Neuronal stem cell (in vitro differentiated cells): Measurements from ENCODE around the gene PRKCE.
A peak's percentile ranks its signal among the peaks of the same experiment; 100 is the strongest.

Experiments used
- DNase-seq: peaks from one replicate; pipeline ENCODE4 v3.0.0-alpha.2; 2013; ENCODE audit warnings: low spot score
- H2AFZ ChIP-seq: one replicate; pipeline ENCODE4 v1.6.1; 2013; ENCODE audit warnings: mild to moderate bottlenecking, low read length, inconsistent platforms
- H2AK5ac ChIP-seq: 2 replicates; pipeline ENCODE4 v1.6.1; 2013; ENCODE audit warnings: low read depth, mild to moderate bottlenecking, inconsistent platforms, low read length, moderate library complexity, mixed read lengths
- H2BK120ac ChIP-seq: 2 replicates; pipeline ENCODE4 v1.6.1; 2013; ENCODE audit warnings: low read depth, mild to moderate bottlenecking, inconsistent platforms, low read length, moderate library complexity, mixed read lengths
- H2BK12ac ChIP-seq: one replicate; pipeline ENCODE4 v1.6.1; 2013; ENCODE audit warnings: low read length, inconsistent platforms
- H2BK15ac ChIP-seq: 2 replicates; pipeline ENCODE4 v1.6.1; 2013; ENCODE audit warnings: mild to moderate bottlenecking, low read length, inconsistent platforms, mixed read lengths
- H2BK5ac ChIP-seq: one replicate; pipeline ENCODE4 v1.6.1; 2013; ENCODE audit warnings: inconsistent platforms, mild to moderate bottlenecking, low read length, moderate library complexity
- H3K14ac ChIP-seq: one replicate; pipeline ENCODE4 v1.6.1; 2013; ENCODE audit warnings: low read length, inconsistent platforms
- H3K18ac ChIP-seq: 2 replicates; pipeline ENCODE4 v1.6.1; 2013; ENCODE audit warnings: low read length, inconsistent platforms
- H3K23ac ChIP-seq: 2 replicates; pipeline ENCODE4 v1.6.1; 2013; ENCODE audit warnings: low read depth, mild to moderate bottlenecking, mixed read lengths, low read length, inconsistent platforms; ENCODE audit not compliant: poor library complexity
- H3K27ac ChIP-seq: replicated peaks from 3 replicates; pipeline ENCODE4 v1.5.1; 2013; ENCODE audit warnings: low read length, inconsistent platforms
- H3K27me3 ChIP-seq, 3 experiments: 2 replicates each; pipeline ENCODE4 v1.6.1; 2013; ENCODE audit warnings: low read length in 3 of 3, mild to moderate bottlenecking in 2 of 3, inconsistent platforms in 1 of 3, low read depth in 1 of 3, mixed read lengths in 1 of 3, moderate library complexity in 1 of 3; ENCODE audit not compliant: control insufficient read depth in 3 of 3, insufficient read depth in 3 of 3
- H3K36me3 ChIP-seq, 2 donors: replicated peaks in 1 of 2; 2 replicates each; pipeline ENCODE4 v1.6.1; 2013; ENCODE audit warnings: low read length in 2 of 2; ENCODE audit not compliant: control insufficient read depth in 2 of 2, insufficient read depth in 2 of 2
- H3K4ac ChIP-seq: 2 replicates; pipeline ENCODE4 v1.6.1; 2013; ENCODE audit warnings: inconsistent platforms, mild to moderate bottlenecking, low read length, moderate library complexity
- H3K4me1 ChIP-seq, 2 donors: 1 replicate in 1 of 2; 2 replicates in 1 of 2; pipeline ENCODE4 v1.6.1; 2013; ENCODE audit warnings: low read length in 2 of 2, low read depth in 1 of 2; ENCODE audit not compliant: control insufficient read depth in 2 of 2, insufficient read depth in 1 of 2
- H3K4me2 ChIP-seq: one replicate; pipeline ENCODE4 v1.6.1; 2013; ENCODE audit warnings: mild to moderate bottlenecking, low read length, inconsistent platforms; ENCODE audit not compliant: insufficient read depth, poor library complexity, severe bottlenecking
- H3K4me3 ChIP-seq, 2 donors: 2 replicates each; pipeline ENCODE4 v1.5.1; 2013; ENCODE audit warnings: low read length in 2 of 2, mild to moderate bottlenecking in 2 of 2, inconsistent platforms in 1 of 2, moderate library complexity in 1 of 2
- H3K79me1 ChIP-seq: one replicate; pipeline ENCODE4 v1.6.1; 2013; ENCODE audit warnings: low read depth, mild to moderate bottlenecking, inconsistent platforms, low read length, moderate library complexity
- H3K9ac ChIP-seq: one replicate; pipeline ENCODE4 v1.6.1; 2013; ENCODE audit warnings: mild to moderate bottlenecking, low read depth, low read length, inconsistent platforms; ENCODE audit not compliant: poor library complexity
- H3K9me3 ChIP-seq, 2 donors: replicated peaks in 1 of 2; 2 replicates each; pipeline versions ENCODE3 to v1.6.1; 2013; ENCODE audit warnings: low read length in 2 of 2, mild to moderate bottlenecking in 2 of 2, inconsistent platforms in 1 of 2, low read depth in 1 of 2, mixed read lengths in 1 of 2, moderate library complexity in 1 of 2; ENCODE audit not compliant: control insufficient read depth in 2 of 2, insufficient read depth in 1 of 2
- H4K8ac ChIP-seq: one replicate; pipeline ENCODE4 v1.6.1; 2013; ENCODE audit warnings: low read depth, mild to moderate bottlenecking, inconsistent platforms, low read length, moderate library complexity
- H4K91ac ChIP-seq: one replicate; pipeline ENCODE4 v1.6.1; 2013; ENCODE audit warnings: low read length, low read depth, mild to moderate bottlenecking, inconsistent platforms; ENCODE audit not compliant: poor library complexity
- WGBS, 2 donors: extraction: QIAGEN DNeasy Blood & Tissue Kit; methylation state at CpG; one replicate each; pipeline ENCODE4 v1.1.7; 2013; ENCODE audit warnings: missing lambda C conversion rate in 2 of 2, mixed read lengths in 1 of 2; ENCODE audit not compliant: insufficient read length in 2 of 2, insufficient replicate concordance in 1 of 2; ENCODE audit errors: extremely low coverage in 2 of 2; 5-methylcytosine and 5-hydroxymethylcytosine counted together

PRKCE gene

DNA sequence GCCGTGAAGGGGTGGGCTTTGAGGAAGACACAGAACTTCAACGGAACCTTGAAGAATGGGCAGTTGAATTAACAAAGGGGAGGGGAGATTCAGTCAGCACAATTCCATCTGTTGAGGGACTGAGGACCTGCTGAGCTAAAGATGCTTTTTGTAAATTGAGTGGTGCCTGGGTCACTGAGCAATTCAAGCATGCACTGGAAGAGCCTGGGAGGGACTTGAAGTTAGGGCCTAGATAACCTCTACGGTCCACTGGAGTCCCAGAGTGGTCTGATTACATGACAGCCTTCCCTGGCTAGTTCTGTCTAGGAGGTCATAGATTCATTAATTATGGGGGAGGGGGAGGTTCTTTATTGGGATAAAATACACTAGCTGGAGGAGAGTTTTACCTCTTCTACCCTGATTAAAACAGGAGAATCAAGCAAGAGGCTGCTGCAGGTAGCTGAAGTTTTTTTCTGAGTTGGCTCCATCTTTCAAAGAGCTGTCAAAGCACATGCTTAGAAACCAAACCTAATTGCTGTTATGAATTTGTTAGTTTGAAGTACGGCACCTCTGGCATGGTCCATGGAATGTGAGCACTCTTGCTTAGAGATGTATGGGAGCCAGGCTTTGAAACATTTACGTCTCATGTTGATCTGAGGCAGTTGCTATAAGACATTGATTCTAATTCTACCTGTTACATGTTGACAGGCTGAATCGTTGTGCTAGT lies 290.2 kb downstream of the PRKCE start:
- Histone ChIP-seq H4K91ac (no peak overlapping the region), H3K4me1 (peaks cover 14 to 15% of the 10 kb centered on the region in 2 donors), H3K27me3 (no peaks in the 10 kb centered on the region), H3K27ac (no peak overlapping the region), H3K4me3 (no peak overlapping the region), H3K9ac (no peak overlapping the region), H2BK12ac (no peak overlapping the region), H3K9me3 (no peaks in the 10 kb centered on the region), H4K8ac (no peak overlapping the region), H3K23ac (no peak overlapping the region), H3K4me2 (no peak overlapping the region), H2BK15ac (no peak overlapping the region), H2BK120ac (no peak overlapping the region), H3K18ac (no peak overlapping the region), H3K14ac (no peak overlapping the region), H2AK5ac (no peak overlapping the region), H3K4ac (no peak overlapping the region), H2BK5ac (no peak overlapping the region), H2AFZ (no peak overlapping the region), H3K79me1 (no peaks in the 10 kb centered on the region), H3K36me3 (no peaks in the 10 kb centered on the region)
- no peak for DNase-seq
- WGBS, 2 donors, result no CpG with 5 or more reads among the region's 6 CpGs

DNA sequence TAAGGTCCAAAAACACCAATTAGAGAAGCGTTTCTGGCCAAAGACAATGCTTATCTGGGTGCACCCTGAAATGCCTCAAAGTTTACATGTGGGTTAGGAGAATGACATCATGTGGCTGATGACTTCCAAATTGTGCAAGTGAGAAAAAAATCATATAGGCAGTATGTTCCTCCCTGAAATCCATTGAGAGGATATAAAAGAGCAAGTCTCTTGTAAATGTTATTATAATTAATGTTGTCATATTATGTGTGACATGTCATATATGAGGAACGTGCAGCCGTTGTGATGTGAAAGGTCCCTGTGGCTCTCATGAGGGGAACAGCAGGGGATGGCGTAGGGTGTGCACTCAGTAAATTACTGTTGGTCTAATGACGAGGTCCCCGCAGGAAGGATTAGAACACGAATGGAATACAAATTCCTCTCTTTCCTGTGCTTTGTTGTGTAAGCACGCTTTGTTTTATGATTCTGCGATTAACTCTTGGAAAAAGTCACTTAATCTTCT lies 290.8 kb downstream of the PRKCE start:
- Histone ChIP-seq H2BK5ac (no peak overlapping the region), H4K8ac (no peak overlapping the region), H3K18ac (no peak overlapping the region), H2BK120ac (no peak overlapping the region), H3K4me3 (no peak overlapping the region), H4K91ac (no peak overlapping the region), H3K4me2 (no peak overlapping the region), H3K14ac (no peak overlapping the region), H3K9me3 (no peaks in the 10 kb centered on the region), H2AFZ (no peak overlapping the region), H3K27me3 (no peaks in the 10 kb centered on the region), H3K23ac (no peak overlapping the region), H2BK12ac (no peak overlapping the region), H3K9ac (no peak overlapping the region), H3K79me1 (no peaks in the 10 kb centered on the region), H2AK5ac (no peak overlapping the region), H3K27ac (no peak overlapping the region), H2BK15ac (no peak overlapping the region), H3K4me1 (peaks cover 14 to 15% of the 10 kb centered on the region in 2 donors), H3K36me3 (no peaks in the 10 kb centered on the region), H3K4ac (no peak overlapping the region)
- no peak for DNase-seq
- WGBS, 2 donors, result no CpG with 5 or more reads among the region's 9 CpGs

DNA sequence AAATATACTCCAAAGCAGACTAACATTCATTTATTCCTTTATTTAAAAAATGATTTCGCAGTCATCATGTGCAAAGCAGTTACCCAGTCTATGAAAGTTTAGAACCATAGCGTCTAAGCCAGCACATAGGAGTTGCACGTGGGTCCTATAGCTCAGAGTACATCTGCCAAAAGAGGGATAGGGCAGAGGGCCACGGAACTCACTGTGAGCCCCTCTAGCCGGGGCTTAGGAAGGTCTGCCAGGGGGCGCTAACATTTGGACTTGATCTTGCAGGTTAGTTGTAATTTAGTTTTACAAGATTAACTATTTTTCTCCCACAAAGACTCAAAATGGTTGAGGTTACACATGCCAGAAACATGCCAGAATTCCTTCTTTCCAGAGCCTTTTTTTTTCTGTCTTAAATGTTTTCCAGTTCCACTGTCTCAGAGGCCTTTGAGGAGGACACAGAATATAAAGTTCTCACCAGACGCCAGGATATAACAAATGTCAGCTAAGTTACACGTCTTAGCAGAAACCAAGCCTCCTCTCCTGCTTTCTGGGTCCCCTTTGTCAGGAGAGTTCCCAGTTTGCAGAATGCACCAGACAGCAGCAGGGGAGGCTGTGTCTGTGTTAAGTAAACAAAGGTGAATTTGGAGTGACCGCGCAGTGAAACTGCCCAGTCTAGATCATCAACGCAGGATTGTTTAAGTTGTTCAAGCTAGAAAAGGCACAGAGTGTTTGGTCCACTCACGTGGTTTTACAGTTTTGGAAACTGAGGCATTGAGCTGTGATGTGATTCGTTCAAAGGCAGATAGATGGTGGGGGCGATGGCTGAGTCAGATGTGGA lies 292.0 kb downstream of the PRKCE start:
- Histone ChIP-seq H3K9me3 (no peaks in the 10 kb centered on the region), H3K4me2 (no peak overlapping the region), H3K36me3 (no peaks in the 10 kb centered on the region), H3K18ac (no peak overlapping the region), H3K27ac (no peak overlapping the region), H3K27me3 (no peaks in the 10 kb centered on the region), H2AK5ac (no peak overlapping the region), H4K8ac (no peak overlapping the region), H2BK5ac (no peak overlapping the region), H3K4me3 (no peak overlapping the region), H3K14ac (no peak overlapping the region), H3K79me1 (no peaks in the 10 kb centered on the region), H2BK120ac (no peak overlapping the region), H3K4me1 (peaks cover 14 to 15% of the 10 kb centered on the region in 2 donors), H2BK12ac (no peak overlapping the region), H4K91ac (no peak overlapping the region), H2BK15ac (no peak overlapping the region), H3K23ac (no peak overlapping the region), H3K9ac (no peak overlapping the region), H2AFZ (peak overlapping the region; percentile 45), H3K4ac (no peak overlapping the region)
- DNase-seq, result no peak
- no CpG with 5 or more reads among the region's 14 CpGs for WGBS, 2 donors

- no peak overlapping the region for H2BK15ac ChIP-seq
- no peak overlapping the region for H4K8ac ChIP-seq
- H2BK5ac ChIP-seq, result no peak overlapping the region
- H3K27ac ChIP-seq, result no peak overlapping the region
- H3K9ac ChIP-seq, result no peak overlapping the region
- H2BK120ac ChIP-seq, result no peak overlapping the region
- no peak overlapping the region for H2BK12ac ChIP-seq
- H3K4me2 ChIP-seq, result no peak overlapping the region
- no CpG with 5 or more reads among the region's 6 CpGs for WGBS, 2 donors
- H2AFZ ChIP-seq, result peak overlapping the region; percentile 45
- H2AK5ac ChIP-seq, result no peak overlapping the region
- peaks cover 14 to 15% of the 10 kb centered on the region in 2 donors for H3K4me1 ChIP-seq
- H3K18ac ChIP-seq, result no peak overlapping the region
- H3K9me3 ChIP-seq, result no peaks in the 10 kb centered on the region
- no peak overlapping the region for H3K4me3 ChIP-seq
- no peak for DNase-seq
- no peak overlapping the region for H3K14ac ChIP-seq
- H3K79me1 ChIP-seq, result no peaks in the 10 kb centered on the region
- no peaks in the 10 kb centered on the region for H3K27me3 ChIP-seq
- no peaks in the 10 kb centered on the region for H3K36me3 ChIP-seq
- H3K23ac ChIP-seq, result no peak overlapping the region
- no peak overlapping the region for H4K91ac ChIP-seq
- H3K4ac ChIP-seq, result no peak overlapping the region
Observed at GRCh38 chr2:45944074-45944473, 292.6 kb downstream of the PRKCE start.
